Mesothelial cell of epicardium (in vitro differentiated cells): Measurements from ENCODE around the gene ECI1. TPM values are rescaled to one million over a fixed set of nuclear protein-coding genes. Genes with fewer than 3 reads are reported as not detected.
"Not testable (repeated sequence)": the region's sequence is repeated elsewhere in the genome, so short reads cannot be mapped to it uniquely, and the experiment has no call there.

Source experiments
- DNase-seq, 2 experiments: peaks; one replicate each; pipeline ENCODE4 v3.0.0; 2021; ENCODE audit warnings: low spot score in 2 of 2; ENCODE audit not compliant: unreplicated experiment in 2 of 2
- H3K27ac Mint-ChIP-seq: 2 replicates; pipeline ENCODE4 v1.8.0; 2021; ENCODE audit warnings: mixed read lengths
- H3K27me3 Mint-ChIP-seq: 2 replicates; pipeline ENCODE4 v1.8.0; 2021; ENCODE audit warnings: low read depth, mixed read lengths
- H3K36me3 Mint-ChIP-seq: 2 replicates; pipeline ENCODE4 v1.8.0; 2021; ENCODE audit warnings: mixed read lengths
- H3K4me1 Mint-ChIP-seq: 2 replicates; pipeline ENCODE4 v1.8.0; 2021; ENCODE audit warnings: mixed read lengths
- H3K4me3 Mint-ChIP-seq: 2 replicates; pipeline ENCODE4 v1.8.0; 2021; ENCODE audit warnings: mild to moderate bottlenecking, moderate library complexity, mixed read lengths
- H3K9me3 Mint-ChIP-seq: 2 replicates; pipeline ENCODE4 v1.8.0; 2021; ENCODE audit warnings: mixed read lengths
- total RNA-seq: library from RNA; stranded (reverse); gene quantifications from 3 replicates; pipeline ENCODE4 v1.2.1, GENCODE V29; 2021
- TF ChIP-seq, protein P1 (sequence below): fragments of 200-600 bp; sonication (generic); IDR thresholded peaks from one replicate; pipeline ENCODE4 v1.5.0; 2021; ENCODE audit warnings: antibody characterized with exemption; ENCODE audit not compliant: unreplicated experiment

Gene ECI1
- total RNA-seq, 1 donor from 2014 or later = 53.3 TPM

- peak overlapping the region; percentile 14 for H3K27ac Mint-ChIP-seq
- TF ChIP-seq, protein P1, sequence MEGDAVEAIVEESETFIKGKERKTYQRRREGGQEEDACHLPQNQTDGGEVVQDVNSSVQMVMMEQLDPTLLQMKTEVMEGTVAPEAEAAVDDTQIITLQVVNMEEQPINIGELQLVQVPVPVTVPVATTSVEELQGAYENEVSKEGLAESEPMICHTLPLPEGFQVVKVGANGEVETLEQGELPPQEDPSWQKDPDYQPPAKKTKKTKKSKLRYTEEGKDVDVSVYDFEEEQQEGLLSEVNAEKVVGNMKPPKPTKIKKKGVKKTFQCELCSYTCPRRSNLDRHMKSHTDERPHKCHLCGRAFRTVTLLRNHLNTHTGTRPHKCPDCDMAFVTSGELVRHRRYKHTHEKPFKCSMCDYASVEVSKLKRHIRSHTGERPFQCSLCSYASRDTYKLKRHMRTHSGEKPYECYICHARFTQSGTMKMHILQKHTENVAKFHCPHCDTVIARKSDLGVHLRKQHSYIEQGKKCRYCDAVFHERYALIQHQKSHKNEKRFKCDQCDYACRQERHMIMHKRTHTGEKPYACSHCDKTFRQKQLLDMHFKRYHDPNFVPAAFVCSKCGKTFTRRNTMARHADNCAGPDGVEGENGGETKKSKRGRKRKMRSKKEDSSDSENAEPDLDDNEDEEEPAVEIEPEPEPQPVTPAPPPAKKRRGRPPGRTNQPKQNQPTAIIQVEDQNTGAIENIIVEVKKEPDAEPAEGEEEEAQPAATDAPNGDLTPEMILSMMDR = no peak
Measured at GRCh38 chr16:2273484-2273883, 22.1 kb upstream of the ECI1 start.

DNA sequence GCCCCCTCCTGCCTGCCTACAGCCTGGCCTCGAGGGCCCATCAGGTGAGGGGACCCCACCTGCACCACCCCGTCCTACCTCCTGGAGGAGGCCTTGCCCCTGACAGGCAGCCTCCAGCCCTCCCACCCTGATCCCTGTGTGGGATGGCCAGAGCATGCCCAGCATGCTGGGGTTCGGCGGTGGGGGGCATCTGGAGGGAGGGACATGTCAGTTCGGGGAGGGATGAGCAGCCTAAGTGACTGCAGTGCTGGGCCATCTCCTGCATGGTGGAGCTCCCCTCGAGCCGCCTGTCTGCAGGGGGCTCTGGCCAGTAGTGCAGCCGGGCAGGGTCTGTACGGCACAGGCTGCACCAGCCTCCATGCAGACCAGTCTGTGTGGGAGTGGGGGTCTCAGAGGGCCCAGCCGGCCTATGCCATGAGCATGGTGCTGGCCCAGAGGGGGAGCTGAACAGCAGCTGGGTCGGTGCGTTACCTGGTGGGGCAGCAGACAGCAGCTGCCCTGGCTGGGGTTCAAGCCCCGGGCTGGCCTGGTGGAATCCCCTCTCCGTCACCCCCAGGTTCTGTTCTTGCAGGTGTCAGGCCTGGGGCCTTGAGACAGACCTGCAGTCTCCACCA is 20.6 kb upstream of the ECI1 start:
- H3K27me3 Mint-ChIP-seq = peaks cover 7% of the 10 kb centered on the region
- TF ChIP-seq, protein P1 = no peak
- no peak overlapping the region for H3K4me3 Mint-ChIP-seq
- peaks cover 9% of the 10 kb centered on the region for H3K4me1 Mint-ChIP-seq
- no peak overlapping the region for H3K27ac Mint-ChIP-seq
- no peaks in the 10 kb centered on the region for H3K9me3 Mint-ChIP-seq
- peaks cover 2% of the 10 kb centered on the region for H3K36me3 Mint-ChIP-seq
- DNase-seq = no peak

More at GRCh38 chr16:2273484-2273883, 22.1 kb upstream of the ECI1 start:
- no peaks in the 10 kb centered on the region for H3K9me3 Mint-ChIP-seq
- H3K4me3 Mint-ChIP-seq = no peak overlapping the region
- DNase-seq = no peak
- H3K4me1 Mint-ChIP-seq = peaks cover 7% of the 10 kb centered on the region
- peaks cover 2% of the 10 kb centered on the region for H3K36me3 Mint-ChIP-seq
- H3K27me3 Mint-ChIP-seq = peaks cover 14% of the 10 kb centered on the region

DNA sequence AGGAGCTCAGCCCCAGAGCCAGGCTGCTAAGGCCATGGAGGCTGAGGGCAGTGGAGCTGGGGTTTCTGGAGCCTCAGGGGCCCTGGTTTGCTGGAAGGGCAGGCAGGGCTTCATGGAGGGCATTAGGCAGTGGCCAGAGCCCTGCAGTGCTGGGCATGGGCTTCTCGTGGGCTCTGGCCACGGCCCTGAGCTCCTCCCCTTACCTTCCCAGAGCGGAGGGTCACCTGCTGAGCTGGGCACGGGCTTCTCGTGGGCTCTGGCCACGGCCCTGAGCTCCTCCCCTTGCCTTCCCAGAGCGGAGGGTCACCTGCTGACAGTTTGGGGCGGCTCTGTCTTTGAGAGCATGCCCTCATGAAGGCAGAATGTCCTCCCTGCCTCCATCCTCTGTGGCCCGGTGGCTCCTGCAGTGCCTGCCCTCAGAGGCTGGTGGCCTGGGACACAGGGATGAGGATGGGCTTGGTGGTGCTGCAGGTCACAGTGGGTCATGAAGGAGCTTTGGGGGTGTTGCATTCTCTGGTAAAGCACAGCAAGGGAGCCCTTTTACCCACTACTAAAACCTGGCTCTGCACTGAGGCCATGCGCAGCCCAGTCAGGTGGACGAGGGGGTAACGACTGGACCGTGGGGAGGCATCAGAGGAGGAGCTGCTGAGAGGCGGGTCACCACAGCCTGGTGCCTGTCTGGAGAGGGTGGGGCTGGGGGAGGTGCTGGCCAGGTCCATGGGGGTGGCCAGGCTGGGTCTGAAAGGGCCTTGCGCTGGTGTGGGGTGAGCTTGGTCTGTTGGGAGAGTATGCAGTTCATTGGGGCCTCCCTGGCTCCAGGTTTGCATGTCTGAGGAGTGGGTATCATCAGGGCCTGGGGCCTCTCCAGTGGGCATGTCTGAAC is 19.4 kb upstream of the ECI1 start:
- no peak for DNase-seq
- peaks cover under 1% of the 10 kb centered on the region for H3K27me3 Mint-ChIP-seq
- H3K4me1 Mint-ChIP-seq = peaks cover 20% of the 10 kb centered on the region
- no peaks in the 10 kb centered on the region for H3K9me3 Mint-ChIP-seq
- H3K36me3 Mint-ChIP-seq = peaks cover 2% of the 10 kb centered on the region
- no peak overlapping the region for H3K27ac Mint-ChIP-seq
- TF ChIP-seq, protein P1 = no peak
- no peak overlapping the region for H3K4me3 Mint-ChIP-seq

GRCh38 chr16:2270070-2270462 is 18.7 kb upstream of the ECI1 start:
- no peaks in the 10 kb centered on the region for H3K27me3 Mint-ChIP-seq
- H3K36me3 Mint-ChIP-seq = peaks cover 2% of the 10 kb centered on the region
- H3K4me1 Mint-ChIP-seq = peaks cover 24% of the 10 kb centered on the region
- no peak overlapping the region for H3K27ac Mint-ChIP-seq
- DNase-seq = no peak
- H3K9me3 Mint-ChIP-seq = no peaks in the 10 kb centered on the region
- H3K4me3 Mint-ChIP-seq = peak overlapping the region; percentile 93
- TF ChIP-seq, protein P1 = no peak

DNA sequence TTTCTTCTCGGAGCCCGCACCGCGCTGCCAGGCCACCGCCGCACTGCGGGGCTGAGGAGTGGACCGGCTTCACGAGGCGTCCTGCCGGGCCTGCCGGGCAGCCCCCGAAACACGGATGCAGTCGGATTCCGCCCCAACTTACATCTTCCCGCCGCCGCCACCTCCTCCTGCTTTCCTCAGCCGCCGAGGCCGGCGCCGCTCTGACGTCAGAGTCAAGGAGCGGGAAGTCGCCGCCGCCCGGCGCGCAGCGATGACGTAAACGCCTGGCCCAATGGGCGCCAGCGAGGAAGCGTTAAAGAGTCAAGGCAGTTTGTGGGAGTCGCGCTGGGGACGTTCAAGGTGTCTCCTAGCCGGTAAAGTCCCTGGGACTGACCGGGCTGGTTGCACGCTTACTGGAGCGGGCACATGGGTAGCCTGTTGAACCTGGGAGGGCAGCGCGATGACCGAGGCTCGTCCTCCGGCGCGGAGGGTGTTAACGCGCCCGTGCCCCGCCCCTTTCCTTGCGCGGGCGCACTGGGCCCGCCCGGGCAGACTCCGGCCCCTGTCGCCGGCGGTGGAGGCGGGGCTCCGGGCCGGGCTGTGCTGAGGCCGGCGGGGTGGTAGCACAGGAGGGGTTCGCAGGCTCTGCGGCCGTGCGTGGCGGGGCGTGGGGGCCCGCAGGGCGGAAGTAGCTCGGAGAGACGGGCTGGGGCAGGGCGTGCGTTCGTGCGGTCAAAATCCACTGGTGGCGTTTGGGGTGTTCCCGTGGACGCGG is 16.7 kb upstream of the ECI1 start, which contains the start of gene RNPS1:
Gene RNPS1, minus strand, starts transcription at position 214 of the 754 bp plus-strand sequence. CDS start 3,483 bp downstream, outside the sequence.
- Mint-ChIP-seq H3K27me3 (no peaks in the 10 kb centered on the region), H3K36me3 (no peaks in the 10 kb centered on the region), H3K9me3 (no peaks in the 10 kb centered on the region), H3K4me3 (peak within 1 kb of the TSS; percentile 93), H3K4me1 (peaks cover 28% of the 10 kb centered on the region), H3K27ac (peak within 1 kb of the TSS; percentile 99)
- TF ChIP-seq, protein P1 = no peak
- DNase-seq = peak; percentile 98

GRCh38 chr16:2267505-2267912 is 16.1 kb upstream of the ECI1 start:
- H3K4me3 Mint-ChIP-seq = peak overlapping the region; percentile 93
- H3K27me3 Mint-ChIP-seq, H3K9me3 Mint-ChIP-seq, H3K36me3 Mint-ChIP-seq: not testable (repeated sequence)
- peak overlapping the region; percentile 99 for H3K27ac Mint-ChIP-seq
- H3K4me1 Mint-ChIP-seq = peaks cover 28% of the 10 kb centered on the region
- DNase-seq = peak in 1 of 2 experiments; percentile 58

- H3K36me3 Mint-ChIP-seq = peaks cover 11% of the 10 kb centered on the region
- peaks cover 28% of the 10 kb centered on the region for H3K4me1 Mint-ChIP-seq
- not testable (repeated sequence) for H3K27me3 Mint-ChIP-seq, DNase-seq, H3K9me3 Mint-ChIP-seq
- H3K4me3 Mint-ChIP-seq = peak overlapping the region; percentile 93
- H3K27ac Mint-ChIP-seq = peak overlapping the region; percentile 91
Measured at GRCh38 chr16:2266887-2267286, 15.5 kb upstream of the ECI1 start.

- H3K4me3 Mint-ChIP-seq, H3K27me3 Mint-ChIP-seq, H3K9me3 Mint-ChIP-seq, DNase-seq, H3K27ac Mint-ChIP-seq: not testable (repeated sequence)
- Mint-ChIP-seq H3K4me1 (peaks cover 20% of the 10 kb centered on the region), H3K36me3 (peaks cover 29% of the 10 kb centered on the region)
Measured at GRCh38 chr16:2263026-2263425, 11.6 kb upstream of the ECI1 start.
